Astrocyte of the cerebellum (primary cell): ENCODE measurements around the gene CACNG6.

Experiments used
- DNase-seq: peaks from one replicate; pipeline ENCODE4 v3.0.0-alpha.2; 2011; ENCODE audit warnings: low read depth
- H3K4me3 ChIP-seq: 2 replicates; pipeline ENCODE4 v1.5.1; 2011; ENCODE audit warnings: mild to moderate bottlenecking, low read depth, low read length, moderate library complexity
- CTCF ChIP-seq: IDR thresholded peaks from 2 replicates; pipeline ENCODE4 v1.5.1; 2012; ENCODE audit warnings: low read length, low read depth, moderate library complexity, mild to moderate bottlenecking; ENCODE audit errors: missing control alignments
- in situ Hi-C: cut with HindIII; loops from 2 replicates; pipeline ENCODE4 v1.10.0; 2017; ENCODE audit warnings: low sequenced_read_pairs

The CACNG6 gene

GRCh38 chr19:54047616-54048015, 56.2 kb downstream of the CACNG6 start:
- in situ Hi-C loops: loop anchor here (25.0 kb wide), 1 partner anchor 135 kb away; the partner anchor contains the start of gene CACNG7
- no peak overlapping the region for H3K4me3 ChIP-seq
- TF ChIP-seq CTCF: no peak
- no peak for DNase-seq
